NCI-H2171 (cell line): ENCODE data around the gene SPSB1.

ENCODE experiments used
- DNase-seq: peaks from one replicate; lab custom pipeline; 2025; lab: John Stamatoyannopoulos, UW

SPSB1 gene

GRCh38 chr1:9319789-9320519 lies 27.3 kb downstream of the SPSB1 start:
- no peak for DNase-seq

GRCh38 chr1:9320520-9321479 lies 28.1 kb downstream of the SPSB1 start:
- no peak for DNase-seq

- no peak for DNase-seq
Measured at GRCh38 chr1:9321480-9321849, 28.8 kb downstream of the SPSB1 start.

- no peak for DNase-seq
Measured at GRCh38 chr1:9321986-9322660, 29.4 kb downstream of the SPSB1 start.

GRCh38 chr1:9322661-9323244 lies 30.1 kb downstream of the SPSB1 start:
- DNase-seq, result no peak

- DNase-seq, result no peak
Measured at GRCh38 chr1:9324246-9325096, 31.8 kb downstream of the SPSB1 start.

GRCh38 chr1:9326596-9326995 lies 33.9 kb downstream of the SPSB1 start:
- DNase-seq, result no peak

- no peak for DNase-seq
Measured at GRCh38 chr1:9328201-9328600, 35.5 kb downstream of the SPSB1 start.

- DNase-seq, result no peak
Measured at GRCh38 chr1:9328715-9329114, 36.0 kb downstream of the SPSB1 start.

GRCh38 chr1:9331016-9331415 lies 38.3 kb downstream of the SPSB1 start:
- no peak for DNase-seq

- DNase-seq, result no peak
Measured at GRCh38 chr1:9331558-9332346, 39.1 kb downstream of the SPSB1 start.

GRCh38 chr1:9332513-9333143 lies 39.9 kb downstream of the SPSB1 start:
- DNase-seq, result no peak

- no peak for DNase-seq
Measured at GRCh38 chr1:9338397-9339246, 45.9 kb downstream of the SPSB1 start.

- no peak for DNase-seq
Measured at GRCh38 chr1:9340172-9340854, 47.6 kb downstream of the SPSB1 start.

GRCh38 chr1:9340864-9341263 lies 48.2 kb downstream of the SPSB1 start:
- DNase-seq, result no peak

- no peak for DNase-seq
Measured at GRCh38 chr1:9341301-9341845, 48.7 kb downstream of the SPSB1 start.

GRCh38 chr1:9343269-9343668 lies 50.6 kb downstream of the SPSB1 start:
- DNase-seq, result no peak
